ENCODE results near the gene VAV2.
"Not testable (repeated sequence)": the region's sequence is repeated elsewhere in the genome, so short reads cannot be mapped to it uniquely, and the experiment has no call there.

VAV2 gene

DNA sequence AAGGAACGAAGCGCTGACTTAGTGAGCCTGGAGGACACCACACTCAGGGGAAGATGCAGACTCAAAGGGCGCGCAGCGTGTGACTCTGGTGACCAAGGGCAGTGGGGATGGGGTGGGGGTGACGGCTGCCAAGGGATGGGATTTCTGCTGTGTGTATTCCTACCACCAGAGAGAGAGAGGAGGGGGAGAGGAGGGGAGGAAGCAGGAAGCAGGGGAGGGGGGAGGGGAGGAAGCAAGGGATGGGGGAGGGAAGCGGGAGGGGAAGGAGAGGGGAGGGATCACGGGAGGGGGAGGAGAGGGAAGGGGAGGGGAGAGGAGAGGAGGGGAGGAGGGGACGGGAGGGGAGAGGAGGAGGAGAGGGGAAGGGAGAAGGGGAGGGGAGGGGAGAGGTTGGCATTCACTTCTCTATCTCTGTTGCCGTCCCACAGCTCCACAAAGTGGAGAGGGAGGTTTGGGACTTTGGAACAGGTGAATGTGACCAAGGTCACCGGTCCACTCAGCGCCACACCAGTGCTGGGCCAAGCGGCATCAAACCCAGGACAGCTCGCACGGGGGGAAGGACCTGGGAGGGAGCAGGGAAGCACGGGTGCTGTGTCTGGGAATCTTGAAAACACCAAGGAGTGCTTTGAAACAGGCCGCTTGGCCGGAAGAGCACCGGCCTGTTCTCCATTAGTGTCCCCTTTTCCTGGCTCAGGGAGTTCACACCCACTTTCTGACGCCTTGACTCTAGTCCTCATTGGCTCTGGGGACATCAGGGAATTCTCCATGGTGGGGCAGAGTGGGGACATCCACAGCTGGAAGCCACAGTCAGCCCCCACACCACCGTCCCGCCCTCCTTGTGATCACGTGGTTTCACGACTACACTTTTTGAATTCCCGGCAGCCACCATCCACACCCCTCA is 77.4 kb downstream of the VAV2 start:
- no peak for DNase-seq

DNA sequence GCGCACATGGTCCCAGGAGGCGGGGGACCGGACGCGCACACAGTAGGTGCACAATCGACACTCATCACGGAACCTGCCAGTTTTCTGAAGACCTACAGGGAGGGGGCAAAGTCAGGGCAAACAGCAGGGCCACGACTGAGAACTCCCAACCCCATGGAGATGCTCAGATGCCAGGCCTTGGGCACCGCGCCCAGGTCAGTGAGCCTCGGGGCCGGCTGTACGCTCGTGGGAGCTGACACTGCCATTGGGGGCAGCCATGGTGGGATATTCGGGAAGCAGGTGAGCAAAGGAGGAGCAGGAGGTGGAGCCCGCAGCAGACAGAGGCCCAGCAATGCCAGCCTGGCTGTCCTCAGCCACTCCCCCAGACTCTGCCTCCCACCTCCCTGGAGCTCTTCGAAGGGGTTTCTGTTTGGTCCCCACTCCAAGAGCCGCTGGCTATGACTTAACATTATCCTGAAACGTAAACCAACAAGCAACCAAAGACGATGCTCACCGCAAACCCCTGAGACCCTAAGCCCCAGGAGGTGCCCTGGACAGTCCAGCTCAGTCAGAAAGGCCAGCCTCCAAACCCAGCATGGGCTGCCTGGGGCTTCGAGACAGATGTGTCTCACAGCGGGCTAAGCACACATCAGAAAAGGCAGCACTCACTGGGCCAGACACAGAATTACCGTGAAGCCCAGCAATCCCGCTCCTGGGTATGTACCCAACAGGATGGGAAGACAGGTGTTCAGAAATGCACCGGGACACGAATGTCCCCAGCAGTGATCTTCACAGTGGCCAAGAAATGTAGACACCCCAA is 78.4 kb downstream of the VAV2 start:
- DNase-seq, result no peak

DNA sequence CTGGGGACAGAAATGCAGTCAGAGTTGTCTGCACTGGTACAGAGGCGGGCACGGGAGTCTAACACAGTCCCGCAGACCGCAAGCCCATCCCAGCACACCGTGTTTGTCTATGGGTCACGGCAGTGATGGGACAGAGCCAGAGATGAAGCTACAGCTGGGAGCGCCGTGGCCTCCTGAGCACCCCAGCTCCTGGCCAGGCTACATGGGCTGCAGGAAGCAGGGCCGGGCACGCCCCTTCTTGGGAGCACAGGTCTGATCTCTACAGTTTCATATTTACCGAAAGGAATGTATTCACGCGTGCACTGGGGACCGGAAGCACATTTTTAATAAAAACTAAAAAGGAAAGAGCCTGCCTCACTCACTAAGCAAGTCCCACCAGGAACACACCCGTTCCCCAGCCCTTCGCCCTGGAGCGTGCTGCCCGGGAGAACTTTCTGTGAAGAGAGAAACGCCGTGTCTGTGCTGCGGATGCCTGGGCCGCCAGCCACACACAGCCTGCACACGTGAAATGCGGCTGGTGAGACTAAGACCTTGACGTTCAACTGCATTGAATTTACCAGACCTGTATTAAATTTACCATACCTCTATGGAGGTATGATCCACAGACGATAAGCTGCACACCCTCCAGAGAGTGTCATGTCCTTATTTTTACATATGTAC is 81.1 kb downstream of the VAV2 start:
- no peak for DNase-seq

DNA sequence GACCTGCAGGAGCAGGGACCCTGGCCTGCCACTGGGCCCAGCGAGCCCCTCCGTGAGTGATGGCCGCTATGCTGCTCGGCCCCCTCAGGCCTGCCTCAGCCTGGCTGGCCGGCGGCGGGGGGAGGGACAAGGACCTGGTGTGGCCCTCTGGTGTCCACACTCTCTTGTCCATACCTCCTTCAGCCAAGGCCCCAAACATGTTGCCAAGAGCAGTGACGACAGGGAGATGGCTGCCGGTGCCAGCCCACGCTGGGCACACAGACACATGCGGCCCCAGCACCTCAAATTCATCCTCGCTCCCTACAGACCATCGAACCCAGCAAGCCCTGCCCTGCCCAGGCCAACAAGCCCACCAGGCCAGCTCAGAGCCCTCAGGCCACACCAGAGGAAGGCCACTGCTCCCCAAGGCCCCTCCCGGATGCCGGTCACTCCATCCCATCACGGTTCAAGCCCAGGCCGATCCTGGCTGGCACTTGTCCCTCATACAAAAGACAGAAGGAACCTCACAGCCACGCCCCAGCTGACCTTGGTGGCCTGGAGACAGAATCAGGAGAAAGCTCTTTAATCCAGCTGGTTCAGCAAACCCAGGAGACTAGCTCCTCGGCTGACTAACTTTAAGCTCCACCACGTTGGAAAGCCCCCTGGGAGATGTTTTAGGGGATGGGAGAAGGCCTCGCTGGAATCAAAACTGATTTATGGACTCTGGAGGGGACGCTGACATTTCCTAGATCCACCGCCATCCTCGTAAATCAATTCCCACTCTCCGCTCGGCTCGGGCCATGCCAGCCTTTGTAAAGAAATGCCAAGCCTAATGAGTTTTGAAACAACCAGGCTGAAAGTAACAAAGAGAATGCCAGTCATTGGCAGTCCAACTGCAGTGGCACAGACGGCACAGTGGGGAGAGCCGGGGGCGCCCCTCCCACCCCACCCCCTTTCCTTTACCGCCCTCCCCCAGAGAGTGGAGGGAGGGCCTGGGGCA is 84.9 kb downstream of the VAV2 start:
- no peak for DNase-seq

DNA sequence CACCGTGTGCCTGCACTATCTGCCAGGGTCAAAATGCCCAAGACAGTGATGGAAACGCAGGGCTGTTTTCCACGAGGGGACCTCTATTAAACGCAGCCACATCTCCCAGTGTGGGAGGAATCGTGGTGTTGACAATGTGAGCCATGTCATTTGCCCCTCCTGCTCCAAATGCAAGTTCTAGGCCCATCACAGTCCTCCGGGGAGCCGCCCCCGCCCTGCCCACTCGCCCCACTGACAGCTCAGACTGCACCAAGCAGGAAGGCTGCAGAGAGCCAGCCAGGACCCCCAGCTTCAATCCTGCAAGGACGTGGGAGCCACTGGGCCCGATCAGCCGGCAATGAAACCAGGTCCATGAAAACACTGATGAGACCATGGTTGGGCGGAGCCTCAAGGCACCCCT is 85.9 kb downstream of the VAV2 start:
- DNase-seq, result no peak

DNA sequence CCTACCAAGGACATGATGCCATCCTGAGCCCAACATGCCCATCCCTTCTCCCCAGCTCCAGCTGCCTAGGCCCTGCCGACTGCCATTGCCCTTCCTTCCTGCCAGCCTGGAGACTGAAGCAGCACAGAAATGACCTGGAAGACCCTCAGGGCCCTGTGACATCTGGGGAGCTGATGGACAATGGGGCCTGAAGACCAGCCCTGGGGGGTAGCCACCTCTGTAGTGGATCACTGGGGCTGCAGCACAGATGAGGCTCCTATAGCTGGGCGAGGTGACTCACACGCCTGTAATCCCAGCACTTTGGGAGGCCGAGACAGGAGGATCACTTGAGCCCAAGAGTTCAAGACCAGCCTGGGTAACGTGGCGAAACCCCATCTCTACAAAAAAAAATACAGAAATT is 86.6 kb downstream of the VAV2 start:
- DNase-seq, result no peak

DNA sequence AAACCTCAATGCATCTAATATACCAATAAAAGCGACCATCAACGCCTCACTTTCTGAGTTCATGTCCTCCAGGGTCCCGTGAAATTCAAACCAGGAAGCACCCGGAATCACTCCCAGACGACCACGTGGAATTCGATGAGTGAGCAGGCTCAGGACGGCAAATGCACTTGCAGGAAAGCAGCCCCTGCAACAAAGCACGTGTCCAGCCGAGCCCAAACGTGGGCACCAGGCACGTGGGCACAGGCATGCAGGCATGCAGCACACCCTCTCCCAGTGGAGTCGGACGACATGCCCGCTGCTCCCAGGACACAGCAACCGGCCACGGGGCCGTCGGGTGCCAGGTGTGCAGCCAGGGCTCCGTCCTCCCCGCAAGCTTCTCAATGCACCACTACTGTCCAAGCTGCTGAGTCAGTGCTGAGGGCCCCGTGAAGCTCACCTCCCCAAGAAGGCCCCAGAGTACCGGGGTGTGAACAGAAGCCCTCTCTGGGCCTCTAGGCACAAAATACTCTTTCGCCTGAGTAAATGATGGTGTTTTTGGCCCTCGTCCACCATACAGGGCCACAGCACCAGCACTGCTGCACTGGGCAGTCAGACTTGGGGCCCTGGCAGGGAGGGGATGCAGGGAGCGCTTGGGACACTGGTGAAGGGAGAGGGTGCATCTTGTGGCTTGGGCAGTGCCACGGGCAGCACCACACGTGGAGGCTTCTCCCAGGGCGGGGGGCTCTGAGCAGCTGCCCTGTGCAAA is 87.6 kb downstream of the VAV2 start:
- DNase-seq, result no peak

DNA sequence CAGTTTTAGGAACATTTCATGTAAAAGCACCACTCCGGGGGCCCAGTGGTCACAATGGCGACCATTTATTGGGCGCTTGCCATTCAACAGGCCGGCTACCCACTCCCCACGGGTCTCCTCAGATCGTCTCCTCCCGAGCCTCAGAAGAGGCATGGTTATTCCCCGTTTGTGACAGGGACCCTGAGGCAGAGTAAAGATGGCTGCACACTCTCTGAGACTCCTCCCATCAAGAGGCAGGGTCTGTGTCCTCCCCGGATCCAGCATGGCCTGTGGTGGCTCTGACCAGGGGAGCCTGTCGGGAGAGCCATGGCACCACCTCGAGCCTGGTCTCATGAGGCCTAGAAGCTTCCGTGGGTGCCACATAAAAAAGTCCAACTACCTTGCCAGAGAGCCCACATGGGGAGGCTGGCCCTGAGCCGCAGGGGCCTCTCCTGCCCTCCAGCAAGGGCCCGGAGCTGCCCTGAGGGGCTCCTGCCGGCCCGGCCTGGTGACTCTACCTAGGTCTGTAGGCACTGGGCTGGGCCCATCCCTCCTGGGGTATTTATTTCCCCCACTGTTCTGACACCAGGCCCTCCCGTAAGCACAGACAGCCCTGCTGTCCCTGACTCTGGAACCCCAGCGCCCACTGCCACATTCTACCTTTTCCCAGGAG is 90.8 kb downstream of the VAV2 start:
- no peak for DNase-seq

DNA sequence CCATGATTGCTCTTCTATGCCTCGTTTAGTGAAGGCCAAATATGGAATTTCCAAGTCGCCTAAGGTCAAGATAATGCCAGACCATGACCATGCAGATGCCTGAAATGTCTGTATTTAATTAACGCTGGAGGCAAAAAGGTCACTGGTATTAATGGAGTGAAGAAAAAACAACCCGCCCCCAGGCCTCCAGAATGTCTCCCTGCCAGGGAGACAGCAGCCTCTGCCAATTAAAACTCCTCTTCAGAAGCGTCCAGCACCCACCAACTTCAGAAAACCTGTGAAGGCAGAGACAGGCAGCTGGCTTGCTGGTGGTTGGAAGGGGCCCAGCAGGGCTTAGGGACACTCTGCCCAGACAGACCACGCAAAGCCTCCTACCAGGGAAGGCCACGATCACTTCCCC is 94.4 kb downstream of the VAV2 start:
- DNase-seq, result no peak

DNA sequence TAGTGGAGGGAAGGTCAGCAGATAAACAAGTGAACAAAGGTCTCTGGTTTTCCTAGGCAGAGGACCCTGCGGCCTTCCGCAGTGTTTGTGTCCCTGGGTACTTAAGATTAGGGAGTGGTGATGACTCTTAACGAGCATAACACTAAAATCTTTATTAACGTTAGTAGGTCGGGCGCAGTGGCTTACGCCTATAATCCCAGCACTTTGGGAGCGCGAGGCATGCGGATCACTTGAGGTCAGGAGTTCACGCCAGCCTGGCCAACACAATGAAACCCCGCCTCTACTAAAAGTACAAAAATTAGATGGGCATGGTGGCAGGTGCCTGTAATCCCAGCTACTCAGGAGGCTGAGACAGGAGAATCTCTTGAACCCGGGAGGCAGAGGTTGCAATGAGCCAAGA is 96.1 kb downstream of the VAV2 start:
- DNase-seq, result not testable (repeated sequence)

DNA sequence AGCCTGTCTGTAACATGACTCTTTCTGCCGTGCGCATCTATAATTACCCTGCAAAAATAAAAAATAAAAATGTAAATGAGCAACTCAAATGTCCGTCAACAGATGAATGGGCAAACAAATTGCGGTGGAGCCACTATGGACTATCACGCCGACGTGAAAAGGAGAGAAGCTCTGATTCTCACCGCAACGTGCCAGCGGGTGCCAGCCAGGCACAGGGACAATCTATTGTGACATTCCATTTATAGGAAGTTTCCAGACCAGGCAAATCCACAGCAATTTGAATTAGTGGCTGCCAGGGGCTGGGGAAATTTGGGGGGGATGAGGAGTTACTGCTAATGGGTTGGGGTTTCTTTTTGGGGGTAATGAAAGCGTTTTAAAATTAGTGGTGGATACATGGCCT is 96.8 kb downstream of the VAV2 start:
- no peak for DNase-seq

DNA sequence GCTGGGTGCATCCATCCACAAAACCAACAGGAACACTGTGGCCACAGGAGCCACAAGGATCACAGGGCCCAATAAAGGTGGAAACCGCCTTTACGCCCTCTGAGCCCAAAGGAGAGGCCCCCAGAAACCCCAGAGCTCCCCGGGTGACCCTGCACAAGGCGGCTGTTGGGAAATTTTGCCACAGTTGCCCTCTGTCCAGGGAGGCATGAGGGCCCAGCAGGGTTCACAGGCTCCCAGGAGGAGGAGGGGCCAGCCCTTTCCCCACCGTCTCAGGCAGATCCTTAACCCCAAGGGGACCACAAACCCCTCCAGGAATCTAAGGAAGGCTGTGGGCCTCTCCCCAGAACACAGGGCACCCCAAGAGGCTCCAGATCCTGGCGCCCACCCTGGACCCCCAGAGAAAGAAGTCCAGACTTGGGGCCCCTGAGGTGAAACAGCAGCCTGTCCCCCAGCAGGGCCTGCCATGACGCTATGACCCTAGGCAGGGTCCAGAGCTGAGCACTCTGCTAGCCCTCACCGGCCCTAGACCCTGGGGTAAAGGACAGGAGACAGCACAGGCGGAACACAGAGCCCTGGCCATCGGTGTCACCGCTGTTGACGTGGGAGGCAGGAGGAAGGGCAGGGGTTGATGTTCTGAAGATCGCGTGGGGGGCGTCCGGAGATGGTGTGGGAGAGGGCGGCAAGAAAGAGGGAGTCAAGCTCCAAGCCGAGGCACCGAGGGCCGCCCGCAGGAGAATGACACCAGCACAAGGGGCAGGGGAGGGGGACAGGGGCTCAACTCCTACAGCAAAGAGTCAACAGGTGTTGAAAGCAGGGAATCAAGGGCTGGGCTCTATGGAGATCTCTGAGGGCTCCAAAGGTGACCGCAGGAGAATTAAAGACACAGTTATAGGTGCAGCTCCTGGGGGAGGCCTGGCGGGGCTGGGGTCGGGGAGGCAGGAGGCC is 97.5 kb downstream of the VAV2 start:
- DNase-seq, result no peak

DNA sequence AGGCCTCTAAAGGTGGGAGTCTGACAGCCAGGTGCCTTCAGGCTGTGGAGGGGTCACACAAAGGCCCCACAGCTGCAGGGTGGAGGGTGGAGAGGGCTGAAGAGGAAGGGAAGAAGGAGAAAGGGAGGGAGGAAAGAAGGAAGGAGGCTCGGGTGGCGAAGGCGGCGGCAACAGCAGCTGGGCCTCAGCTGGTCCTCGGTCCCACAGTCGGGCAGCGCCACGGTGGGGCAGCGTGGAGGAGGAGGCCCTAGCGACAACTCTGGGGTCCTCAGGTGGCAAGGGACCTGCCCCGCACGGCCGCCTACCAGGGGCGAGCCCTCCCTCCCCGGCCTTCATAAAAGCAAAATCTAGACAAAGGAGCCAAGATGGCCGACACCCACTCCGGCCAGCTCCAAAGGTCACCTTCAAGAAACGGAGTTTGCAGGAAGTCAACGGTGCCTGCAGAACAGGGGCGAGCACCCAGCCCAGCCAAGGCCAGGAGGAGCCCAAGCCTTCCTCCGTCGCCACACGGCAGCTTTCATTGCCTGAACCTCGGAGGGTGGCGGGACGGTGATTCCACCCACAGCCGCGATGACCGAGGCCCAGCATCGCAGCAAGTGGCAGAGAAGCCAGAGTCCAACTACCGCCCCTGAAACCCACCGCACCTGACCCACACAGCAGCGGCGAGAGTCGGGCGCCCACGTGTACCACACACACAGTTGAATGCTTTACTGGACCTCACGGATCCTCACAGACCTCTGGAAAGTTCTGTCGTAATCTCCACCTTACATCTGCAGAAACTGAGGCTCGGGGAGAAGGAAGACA is 98.7 kb downstream of the VAV2 start:
- no peak for DNase-seq

DNA sequence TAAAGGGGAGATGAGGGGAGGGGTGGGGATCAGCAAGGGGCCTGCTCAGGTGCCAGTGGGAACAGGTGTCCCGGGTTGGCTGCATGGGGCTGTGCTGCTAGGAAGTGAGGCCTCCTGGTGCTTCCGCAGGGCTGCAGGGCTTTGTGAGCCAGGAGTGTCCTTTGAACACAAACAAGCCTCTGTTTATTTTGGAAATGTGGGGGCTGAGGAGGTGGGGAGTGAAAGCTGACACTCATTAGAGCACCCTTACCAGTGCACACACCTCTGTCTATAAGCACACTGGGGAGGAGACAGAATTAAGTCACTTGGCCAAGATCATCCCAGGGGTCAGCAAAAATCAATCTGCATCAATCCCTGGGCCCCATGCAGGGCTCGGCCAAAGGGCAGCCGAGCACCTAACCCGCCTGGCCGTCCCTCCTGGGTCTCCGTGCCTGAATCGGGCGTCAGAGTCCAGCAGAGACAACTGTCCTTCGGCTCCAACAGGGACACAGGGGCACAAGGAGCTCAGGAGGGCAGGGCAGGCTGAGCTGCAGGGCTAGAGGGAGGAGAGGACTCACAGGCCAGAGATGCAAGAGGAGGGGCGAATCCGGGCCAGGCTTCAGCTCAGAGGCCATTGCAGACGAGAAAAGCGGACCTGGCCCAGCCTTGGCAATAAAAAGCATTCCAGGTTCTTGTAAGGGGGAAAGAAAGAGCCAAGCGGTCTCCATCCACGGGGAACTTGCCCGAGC is 99.8 kb downstream of the VAV2 start:
- DNase-seq, result no peak

DNA sequence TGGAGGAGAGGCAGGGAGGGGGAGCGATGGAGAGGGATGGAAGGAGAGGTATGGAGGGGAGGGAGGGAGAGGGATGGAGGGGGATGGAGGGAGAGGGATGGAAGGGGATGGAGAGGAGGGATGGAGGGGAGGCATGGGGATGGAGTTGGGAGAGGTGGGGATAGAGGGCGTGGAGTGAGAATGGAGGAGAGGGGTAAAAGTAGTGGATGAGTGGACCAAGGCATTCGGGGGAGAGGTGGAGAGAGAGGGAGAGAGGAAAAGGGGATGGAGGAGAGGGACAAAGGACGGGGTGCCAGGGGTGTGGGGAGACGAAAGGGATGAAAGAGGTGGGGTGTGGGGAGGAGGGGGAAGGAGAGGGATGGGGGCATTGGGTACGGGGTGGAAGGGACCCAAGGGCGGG is 100.4 kb downstream of the VAV2 start:
- DNase-seq, result no peak

DNA sequence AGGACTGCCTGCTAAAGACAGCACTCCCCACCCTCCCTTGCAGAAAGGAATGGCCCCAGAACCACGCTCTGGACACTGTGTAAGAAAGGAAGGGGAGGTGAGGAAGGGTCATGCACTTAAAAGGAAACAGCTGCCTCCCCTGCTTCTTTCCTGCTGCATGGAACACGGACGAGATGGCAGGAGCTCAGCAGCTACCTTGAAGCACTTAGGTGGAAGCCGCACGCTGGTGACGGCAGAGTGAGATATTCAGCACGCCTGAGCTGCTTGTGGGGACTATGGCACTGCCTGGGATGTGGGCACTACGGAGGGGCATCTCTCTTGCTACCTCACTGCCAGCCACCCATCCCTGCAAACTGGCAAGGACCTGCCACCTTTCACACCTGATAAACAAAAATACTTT is 101.5 kb downstream of the VAV2 start:
- no peak for DNase-seq

DNA sequence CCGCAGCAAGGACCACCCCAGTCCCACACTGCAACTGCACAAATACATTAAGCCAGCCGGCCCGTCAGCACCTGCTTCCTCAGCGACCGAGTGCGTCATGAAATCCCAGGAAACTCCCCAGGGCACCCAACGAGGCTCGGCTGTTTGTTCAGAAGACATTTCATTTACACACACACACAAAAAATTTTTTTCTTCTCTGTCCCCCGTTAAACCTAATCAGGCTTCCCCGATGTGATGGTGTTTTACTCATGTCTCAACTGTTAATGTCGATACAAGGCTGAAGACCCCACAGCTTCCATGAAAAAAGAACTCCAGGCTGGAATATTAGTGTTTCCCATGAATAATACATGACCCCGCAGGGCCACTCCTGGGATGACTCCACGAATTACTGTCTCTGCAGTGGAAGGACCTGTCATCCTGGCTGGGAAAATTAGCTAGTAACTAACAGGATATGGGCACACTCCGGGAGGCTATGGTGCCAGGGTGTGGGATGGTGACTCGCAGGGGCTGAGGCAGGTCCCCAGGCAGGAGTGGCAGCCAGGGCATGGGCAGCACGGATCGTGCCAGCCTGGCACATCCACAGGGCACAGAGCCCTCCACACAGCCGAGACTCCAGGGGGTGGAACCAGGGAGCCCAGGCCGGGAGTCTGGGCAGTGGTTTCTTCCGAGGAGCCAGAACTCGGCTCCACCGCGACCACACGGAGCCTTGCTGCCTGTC is 102.4 kb downstream of the VAV2 start:
- no peak for DNase-seq
